ENCODE measurements around the gene P2RY1.

The P2RY1 gene, protein sequence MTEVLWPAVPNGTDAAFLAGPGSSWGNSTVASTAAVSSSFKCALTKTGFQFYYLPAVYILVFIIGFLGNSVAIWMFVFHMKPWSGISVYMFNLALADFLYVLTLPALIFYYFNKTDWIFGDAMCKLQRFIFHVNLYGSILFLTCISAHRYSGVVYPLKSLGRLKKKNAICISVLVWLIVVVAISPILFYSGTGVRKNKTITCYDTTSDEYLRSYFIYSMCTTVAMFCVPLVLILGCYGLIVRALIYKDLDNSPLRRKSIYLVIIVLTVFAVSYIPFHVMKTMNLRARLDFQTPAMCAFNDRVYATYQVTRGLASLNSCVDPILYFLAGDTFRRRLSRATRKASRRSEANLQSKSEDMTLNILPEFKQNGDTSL

DNA sequence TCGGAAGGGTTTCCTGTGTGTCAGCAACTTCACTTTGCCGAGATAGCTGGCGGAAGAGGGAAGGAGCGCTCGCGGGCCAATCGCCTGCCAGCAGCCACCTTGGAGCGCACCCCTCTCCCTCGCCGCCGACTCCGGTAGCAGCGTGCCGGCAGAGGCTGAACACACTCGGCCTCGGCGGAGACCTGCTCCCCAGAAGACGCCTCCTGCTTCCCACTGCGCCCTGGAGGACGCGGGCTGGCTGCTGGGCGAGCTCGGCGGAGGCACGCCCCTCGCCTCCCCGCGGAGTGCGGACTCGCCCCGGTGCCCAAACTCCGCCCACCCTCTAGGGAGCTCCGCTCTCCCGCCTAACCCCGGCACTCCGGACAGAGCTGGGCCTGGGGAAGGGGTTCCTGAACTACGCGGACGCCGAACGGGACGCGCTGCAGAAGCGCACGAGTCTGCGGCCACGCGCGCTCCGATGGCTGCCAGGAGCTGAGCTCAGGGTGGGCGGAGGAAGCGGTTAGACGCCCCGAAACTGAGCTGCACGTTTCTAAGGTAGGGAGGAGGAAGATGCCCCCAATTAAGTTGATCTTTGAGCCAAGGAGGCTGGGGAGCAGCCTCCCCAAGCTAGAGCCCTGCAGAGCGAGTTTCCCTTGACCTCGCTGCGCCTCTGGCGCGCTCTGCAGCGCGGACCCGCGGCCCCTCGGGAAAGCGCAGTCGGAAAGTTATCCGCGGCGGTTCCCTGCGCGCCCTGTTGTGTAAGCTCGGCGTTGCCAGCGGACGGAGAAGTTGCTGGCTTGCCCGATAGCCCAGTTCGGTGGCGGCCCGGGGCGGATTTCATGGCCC, at the start of gene P2RY1:
TSS of gene P2RY1 (plus strand) at position 356 of the 825 bp plus-strand sequence. CDS start 652 bp downstream, outside the sequence.
- Histone ChIP-seq H3K27me3 (peaks cover 0 to 8% (median 0%) of the 10 kb centered on the region in 11 experiments; a peak in 3 of 22 replicates), H3K4me3 (peak within 1 kb of the TSS; percentile 72 to 88 (median 81)), H3K9ac (peak within 1 kb of the TSS; percentile 76 to 85 (median 80)), H3K4me1 (peaks cover 14 to 30% (median 25%) of the 10 kb centered on the region in 10 experiments), H4K20me1 (peaks cover 0 to 6% (median 0%) of the 10 kb centered on the region in 11 experiments; a peak in 1 of 22 replicates), H3K36me3 (no peaks in the 10 kb centered on the region), H3K9me3 (replicated peaks in 1 of 11) (no peaks in the 10 kb centered on the region), H3K27ac (peak within 1 kb of the TSS; percentile 27 to 85 (median 75); a peak in 21 of 22 replicates), H3K4me2 (peak within 1 kb of the TSS; percentile 87 to 97 (median 93))
- TF ChIP-seq Cebpa-rat (IDR thresholded peaks at IDR 0.05): 0 out of 22 replicates have a peak, but pooled peaks of 2 of the 11 experiments have one; percentile 9 to 45

DNA sequence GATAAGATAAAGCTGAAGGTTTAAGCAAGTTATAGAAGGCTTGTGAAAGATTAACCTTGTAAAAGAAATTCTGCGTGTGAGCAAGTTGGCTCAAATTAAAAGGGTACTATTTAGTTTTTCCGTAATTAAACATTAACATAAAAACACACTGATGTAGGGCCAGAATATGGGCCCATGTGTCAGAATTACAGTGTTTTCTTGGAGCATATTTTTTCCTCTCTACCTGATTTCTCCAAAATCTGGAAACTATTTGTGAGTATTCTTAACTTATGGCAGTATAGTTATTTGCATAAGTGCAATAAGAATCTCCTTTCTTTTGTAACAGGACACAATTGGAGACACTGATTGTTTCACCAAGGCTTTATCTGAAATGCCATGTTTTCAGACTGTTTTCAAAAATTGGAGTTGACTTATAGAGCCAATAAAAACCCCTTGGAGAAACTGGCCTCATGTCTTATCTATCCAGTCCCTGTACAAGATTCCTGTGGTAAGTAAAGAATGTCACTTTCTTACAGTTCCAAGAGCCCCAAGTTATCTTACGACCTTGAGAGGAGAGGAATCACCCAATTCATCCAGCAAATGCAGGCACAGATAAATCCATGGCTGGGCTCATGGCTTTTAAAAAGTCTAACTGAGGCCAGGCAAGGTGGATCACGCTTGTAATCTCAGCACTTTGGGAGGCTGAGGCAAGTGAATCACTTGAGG, 47.8 kb upstream of the P2RY1 start:
- peaks cover 12 to 24% (median 21%) of the 10 kb centered on the region in 11 experiments; a peak in 20 of 22 replicates for H3K9me3 ChIP-seq (replicated peaks in 1 of 11)
- no peaks in the 10 kb centered on the region for H3K36me3 ChIP-seq
- no peak overlapping the region for H3K27ac ChIP-seq
- no peaks in the 10 kb centered on the region for H3K27me3 ChIP-seq
- H3K4me1 ChIP-seq: 0 out of 20 replicates have a peak, but pooled peaks cover 0 to 3% (median 0%) of the 10 kb centered on the region in 10 experiments
- TF ChIP-seq Cebpa-rat (IDR thresholded peaks at IDR 0.05): no peak
- H4K20me1 ChIP-seq: no peaks in the 10 kb centered on the region
- no peak overlapping the region for H3K4me2 ChIP-seq
- no peak overlapping the region for H3K9ac ChIP-seq
- no peak overlapping the region for H3K4me3 ChIP-seq

DNA sequence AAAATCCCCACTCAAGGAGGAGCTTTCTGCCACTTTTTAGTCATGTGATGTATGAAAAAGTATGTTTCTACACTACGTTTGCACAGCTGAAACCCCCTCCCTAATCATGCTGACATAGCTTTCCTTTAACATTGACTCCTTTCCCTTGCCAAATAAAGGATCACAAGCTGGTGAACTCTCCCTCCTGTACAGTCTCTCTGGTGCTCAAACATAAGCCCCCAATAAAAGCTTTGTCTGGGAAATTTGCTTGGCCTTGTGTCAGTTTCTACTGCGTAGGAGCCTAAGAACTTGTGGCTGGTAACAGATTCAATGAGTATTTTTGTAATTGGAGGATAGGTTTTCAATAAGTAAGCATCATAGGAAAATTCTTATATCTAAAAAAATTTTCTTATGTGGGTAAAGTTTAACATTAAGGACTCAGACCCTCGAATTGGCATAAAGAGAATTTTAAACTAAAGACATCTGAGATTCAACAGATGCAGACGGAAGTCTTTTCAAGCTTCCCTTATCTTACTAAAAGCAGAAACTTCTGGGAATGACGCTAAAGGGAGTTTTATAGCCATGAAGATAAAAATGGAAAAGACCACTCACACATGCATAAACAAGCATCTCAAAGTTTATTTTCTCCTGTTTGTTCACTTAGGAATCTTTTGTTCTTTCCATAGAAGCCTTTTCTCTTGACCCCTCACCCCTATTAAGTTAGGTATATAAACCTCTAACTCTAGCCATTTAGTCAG, 44.1 kb upstream of the P2RY1 start:
- H3K27me3 ChIP-seq: no peaks in the 10 kb centered on the region
- no peak overlapping the region for H3K9ac ChIP-seq
- H3K36me3 ChIP-seq: no peaks in the 10 kb centered on the region
- peaks cover 12 to 19% (median 16%) of the 10 kb centered on the region in 11 experiments; a peak in 20 of 22 replicates for H3K9me3 ChIP-seq (replicated peaks in 1 of 11)
- TF ChIP-seq Cebpa-rat (IDR thresholded peaks at IDR 0.05): no peak
- no peaks in the 10 kb centered on the region for H4K20me1 ChIP-seq
- no peaks in the 10 kb centered on the region for H3K4me1 ChIP-seq
- H3K4me3 ChIP-seq: no peak overlapping the region
- no peak overlapping the region for H3K4me2 ChIP-seq
- H3K27ac ChIP-seq: no peak overlapping the region

DNA sequence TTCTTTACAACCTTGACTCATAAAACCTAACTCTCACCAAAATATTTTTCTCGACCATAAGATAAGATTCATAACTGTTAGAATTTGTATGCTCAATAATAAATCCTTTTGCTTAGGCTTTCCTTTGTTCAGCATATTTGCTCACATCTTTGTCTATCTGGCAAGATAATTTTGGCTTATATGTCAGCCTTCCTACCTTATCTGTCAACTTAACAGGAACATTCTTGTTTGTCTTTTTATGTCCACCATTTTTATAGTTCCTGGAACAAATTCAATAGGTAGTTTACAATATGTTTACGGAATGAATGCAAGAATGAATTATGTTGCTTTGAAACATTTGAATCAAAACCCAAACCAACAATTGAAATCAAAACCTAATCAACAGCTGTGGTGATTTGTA, 41.0 kb upstream of the P2RY1 start:
- H3K9ac ChIP-seq: no peak overlapping the region
- H3K9me3 ChIP-seq (replicated peaks in 1 of 11): peaks cover 0 to under 1% (median 0%) of the 10 kb centered on the region in 11 experiments; a peak in 1 of 22 replicates
- no peaks in the 10 kb centered on the region for H3K27me3 ChIP-seq
- no peaks in the 10 kb centered on the region for H3K36me3 ChIP-seq
- no peak overlapping the region for H3K4me3 ChIP-seq
- H3K27ac ChIP-seq: no peak overlapping the region
- H4K20me1 ChIP-seq: no peaks in the 10 kb centered on the region
- H3K4me2 ChIP-seq: no peak overlapping the region
- TF ChIP-seq Cebpa-rat (IDR thresholded peaks at IDR 0.05): no peak
- no peaks in the 10 kb centered on the region for H3K4me1 ChIP-seq

DNA sequence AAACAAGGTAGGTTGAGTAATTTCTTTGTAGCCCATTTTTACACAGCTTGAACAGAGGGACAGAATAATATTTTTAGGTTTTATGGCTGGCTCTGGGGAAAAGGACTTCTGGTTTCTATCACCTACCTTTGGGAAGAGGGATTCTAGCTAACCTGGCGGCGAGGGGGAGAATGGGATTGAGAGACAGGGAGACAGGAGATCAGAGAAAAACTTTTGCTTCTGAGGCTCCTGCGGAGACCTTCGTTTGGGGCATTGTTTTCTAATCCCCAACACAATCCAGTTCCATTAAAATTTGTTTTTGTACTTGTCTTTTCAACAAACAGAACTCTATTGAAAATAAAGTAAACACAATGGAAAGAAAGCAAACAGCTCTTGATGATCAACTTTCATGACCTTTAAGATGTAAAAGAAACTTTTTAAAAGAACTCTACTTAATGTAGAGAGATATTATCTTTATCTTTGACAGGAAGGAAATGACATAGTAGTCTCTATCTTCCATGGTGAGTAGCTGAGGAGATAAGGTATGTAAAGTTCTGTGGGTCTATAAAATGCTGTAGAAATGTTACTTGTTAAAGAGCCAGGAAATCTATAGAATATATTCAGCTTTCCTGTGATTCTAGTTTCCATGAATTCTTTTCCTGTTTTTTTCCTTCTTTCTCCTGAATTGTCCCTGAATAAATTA, 37.0 kb upstream of the P2RY1 start:
- Histone ChIP-seq H4K20me1 (no peaks in the 10 kb centered on the region; a peak in 1 of 22 replicates), H3K9me3 (replicated peaks in 1 of 11) (no peaks in the 10 kb centered on the region; a peak in 1 of 22 replicates), H3K4me3 (no peak overlapping the region), H3K9ac (no peak overlapping the region), H3K27ac (no peak overlapping the region), H3K36me3 (no peaks in the 10 kb centered on the region), H3K4me1 (no peaks in the 10 kb centered on the region), H3K27me3 (no peaks in the 10 kb centered on the region), H3K4me2 (no peak overlapping the region)
- no peak for TF ChIP-seq Cebpa-rat (IDR thresholded peaks at IDR 0.05)

DNA sequence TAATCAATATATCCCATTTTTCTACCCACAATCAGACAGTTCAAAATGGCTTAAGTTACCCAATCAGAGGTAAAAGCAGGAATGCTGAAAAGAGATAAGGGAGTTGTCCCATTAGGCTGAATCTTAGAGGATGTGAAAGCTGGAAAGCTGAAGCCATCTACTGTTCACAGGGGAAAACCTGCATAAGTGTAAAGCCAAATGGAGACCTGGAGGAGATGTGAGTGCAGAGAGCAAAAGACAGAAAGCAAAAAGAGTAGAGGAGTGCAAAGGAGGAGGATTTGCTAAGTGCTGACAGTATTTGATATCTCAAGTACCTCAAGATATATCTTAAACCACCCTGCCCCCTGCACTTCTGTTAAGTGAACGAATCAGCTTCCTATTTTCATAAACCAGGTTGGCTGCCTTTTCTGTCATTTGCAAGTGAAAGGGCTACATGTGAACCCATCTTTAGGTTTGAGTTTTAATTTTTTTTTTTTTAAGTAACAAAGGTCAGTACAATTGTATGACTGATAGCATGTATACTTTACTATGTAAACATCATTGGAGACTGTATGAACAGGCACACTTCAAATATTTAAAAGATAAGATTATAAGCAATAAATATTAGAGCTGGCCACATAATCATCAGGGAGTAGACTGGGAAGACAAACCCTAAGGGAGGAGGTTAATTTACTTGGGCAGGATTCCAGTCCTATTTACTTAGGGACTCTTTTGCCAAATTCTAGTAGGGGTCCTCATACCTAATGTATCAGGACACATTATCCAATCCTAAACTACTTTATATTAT, 22.8 kb upstream of the P2RY1 start:
- Histone ChIP-seq H3K27me3 (no peaks in the 10 kb centered on the region), H4K20me1 (no peaks in the 10 kb centered on the region), H3K9ac (no peak overlapping the region), H3K9me3 (replicated peaks in 1 of 11) (no peaks in the 10 kb centered on the region), H3K4me3 (no peak overlapping the region), H3K36me3 (no peaks in the 10 kb centered on the region), H3K4me1 (no peaks in the 10 kb centered on the region), H3K4me2 (no peak overlapping the region), H3K27ac (no peak overlapping the region)
- TF ChIP-seq Cebpa-rat (IDR thresholded peaks at IDR 0.05): no peak

DNA sequence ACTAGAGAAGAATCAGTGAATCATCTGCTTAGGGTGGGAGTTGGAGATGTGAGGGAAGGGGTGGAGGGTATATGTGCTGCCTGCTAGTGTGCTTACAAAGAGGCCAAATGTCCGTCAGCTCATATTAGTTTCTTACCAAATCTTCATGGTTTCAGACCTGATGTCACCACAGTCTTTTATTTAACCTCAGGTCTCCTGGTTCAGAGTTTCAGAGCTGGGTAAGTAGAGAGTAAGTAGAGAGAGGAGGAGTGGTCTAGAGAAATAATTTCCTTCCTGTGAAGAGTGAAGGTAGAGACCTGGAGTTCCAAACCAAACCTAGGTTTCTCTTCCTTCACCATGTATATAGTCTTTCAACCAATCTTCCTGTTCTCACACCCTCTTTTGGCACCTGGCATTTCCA, 17.5 kb upstream of the P2RY1 start:
- Histone ChIP-seq H3K27ac (no peak overlapping the region), H3K27me3 (no peaks in the 10 kb centered on the region), H3K4me3 (no peak overlapping the region), H3K36me3 (no peaks in the 10 kb centered on the region), H3K9me3 (replicated peaks in 1 of 11) (no peaks in the 10 kb centered on the region), H3K4me2 (no peak overlapping the region), H3K4me1 (no peaks in the 10 kb centered on the region), H3K9ac (no peak overlapping the region), H4K20me1 (no peaks in the 10 kb centered on the region)
- TF ChIP-seq Cebpa-rat (IDR thresholded peaks at IDR 0.05): no peak
